GM21737 (cell line): ENCODE data around the gene GRIN2B.

ENCODE experiments used
- ATAC-seq: cut with Tn5 transposase; IDR thresholded peaks from one replicate; pipeline ENCODE4 v1.9.1; 2021; ENCODE audit warnings: mild to moderate bottlenecking, moderate library complexity; ENCODE audit not compliant: unreplicated experiment

The GRIN2B gene

DNA sequence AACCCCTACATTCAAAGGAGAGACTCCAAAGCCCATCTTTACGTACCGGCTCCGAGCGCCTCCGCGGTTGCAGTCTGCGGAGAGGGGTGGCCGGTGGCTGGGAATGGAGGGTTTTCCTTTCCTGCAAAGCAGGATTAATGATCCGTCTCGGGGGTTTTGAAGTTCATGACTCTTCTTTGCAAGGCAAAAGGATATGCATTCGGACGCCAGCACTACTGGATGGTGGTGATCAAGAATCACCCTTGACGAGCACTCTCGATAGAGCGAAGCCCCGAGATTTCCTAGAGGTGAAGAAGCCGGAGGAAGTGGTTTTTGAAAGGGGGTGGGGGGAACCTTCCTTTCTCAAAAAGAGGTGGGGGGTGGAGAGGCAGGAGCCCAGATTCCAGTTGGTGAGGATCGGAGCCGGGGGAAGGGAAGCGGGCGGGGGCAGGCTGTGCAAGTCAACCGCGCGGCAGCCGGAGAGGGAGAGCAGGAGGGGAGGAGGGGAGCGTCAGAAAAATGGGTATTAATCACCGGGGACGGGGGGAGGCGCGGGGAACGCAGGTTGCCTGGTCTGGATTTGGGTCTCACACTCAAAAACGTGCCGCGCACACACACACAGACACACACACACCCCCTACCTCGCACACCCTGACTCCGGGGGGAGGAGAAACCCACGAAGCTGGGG, at the start of gene GRIN2B:
GRIN2B (minus strand) TSS at position 307 of the 667 bp plus-strand sequence. CDS start 115,394 bp downstream, outside the sequence.
- no peak for ATAC-seq

DNA sequence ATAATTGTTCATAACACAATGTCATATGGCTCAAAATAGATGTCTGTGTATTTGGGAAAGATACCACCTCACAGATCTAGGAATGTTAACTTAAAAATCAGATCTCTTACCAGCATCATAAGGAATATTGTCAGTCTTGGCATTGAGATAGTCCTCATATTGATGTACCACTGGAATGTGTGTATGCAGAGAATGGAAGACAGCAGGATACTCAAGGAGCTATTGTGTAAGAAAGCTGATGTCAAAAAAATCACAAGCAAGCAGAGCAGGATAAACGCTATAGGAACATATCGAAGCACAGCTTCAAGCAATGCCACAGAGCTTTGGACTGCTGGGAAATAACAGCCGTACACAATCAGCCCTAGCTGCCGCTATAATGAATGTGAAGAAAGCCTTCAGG, 45.1 kb upstream of the GRIN2B start:
- ATAC-seq = no peak

DNA sequence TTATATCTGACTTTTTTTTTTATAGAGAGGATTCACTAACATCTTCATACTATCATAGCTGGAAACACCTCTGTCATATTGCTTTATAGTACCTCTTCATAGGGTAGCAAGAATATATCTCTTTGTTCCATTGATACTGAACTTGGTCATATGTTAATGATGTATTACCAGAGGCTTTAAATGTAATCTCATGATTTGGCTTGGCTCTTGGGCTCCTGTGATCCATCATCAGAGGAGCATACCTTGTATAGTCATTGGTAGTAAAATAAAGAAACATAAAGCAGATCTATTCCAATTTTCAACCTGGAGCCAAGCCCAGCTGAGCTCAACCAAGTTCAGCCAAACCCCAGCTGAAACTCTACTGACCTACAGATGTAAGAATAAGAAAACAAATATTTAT, 43.2 kb upstream of the GRIN2B start:
- ATAC-seq = no peak

DNA sequence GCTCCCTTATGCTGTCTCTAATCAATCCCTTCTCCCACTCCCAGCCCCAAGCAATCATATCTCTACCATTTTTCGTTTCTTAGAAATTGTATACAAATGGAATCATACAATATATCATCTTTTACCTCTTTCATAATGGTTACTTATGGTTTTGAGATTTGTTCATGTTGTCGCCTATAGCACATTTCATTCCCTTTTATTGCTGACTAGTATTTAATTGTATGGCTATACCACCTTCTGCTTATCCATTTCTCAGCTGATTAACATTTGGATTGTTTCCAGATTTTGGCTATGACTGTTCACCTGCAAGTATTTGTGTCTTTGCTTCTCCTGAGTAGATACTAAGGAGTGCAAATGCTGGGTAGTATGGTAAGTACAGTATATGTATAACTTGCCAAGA, 36.7 kb upstream of the GRIN2B start:
- ATAC-seq = no peak

DNA sequence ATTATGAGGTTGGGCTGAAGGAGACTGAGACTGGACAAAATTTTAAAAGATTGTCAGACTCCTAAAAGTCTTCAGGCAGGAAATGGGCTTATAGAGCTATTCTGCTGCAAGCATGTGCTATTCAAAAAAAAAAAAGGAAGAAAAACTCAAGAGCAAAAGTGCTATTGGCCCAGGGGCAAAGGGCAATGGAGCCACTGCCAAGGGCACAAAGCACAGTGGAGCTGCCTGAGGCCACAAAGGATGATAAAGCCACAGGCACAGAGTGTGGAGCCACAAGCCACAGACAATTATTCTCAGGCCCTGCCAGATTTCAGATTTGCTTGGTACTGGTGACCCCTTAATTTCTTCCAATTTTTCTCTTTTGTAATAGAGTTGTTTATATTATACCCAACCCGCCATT, 29.6 kb upstream of the GRIN2B start:
- no peak for ATAC-seq

DNA sequence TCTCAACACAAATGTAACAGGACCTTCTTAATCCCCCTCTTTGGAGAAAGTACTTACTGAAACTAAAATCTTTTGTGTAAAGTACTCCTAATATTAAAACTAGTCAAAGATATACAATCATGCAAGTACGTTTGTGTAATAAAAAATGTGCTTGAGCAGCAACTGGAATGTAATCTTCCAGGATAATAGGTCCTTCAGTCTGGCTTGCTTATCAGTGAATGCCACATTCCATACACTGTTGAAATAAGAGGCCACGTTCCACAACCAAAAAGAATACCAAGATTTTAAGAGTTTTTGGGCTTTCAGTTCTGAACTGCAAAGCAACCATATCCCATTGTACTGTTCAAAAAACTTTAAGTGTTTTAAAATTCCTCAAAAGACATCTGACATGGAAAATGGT, 26.2 kb upstream of the GRIN2B start:
- ATAC-seq = no peak

DNA sequence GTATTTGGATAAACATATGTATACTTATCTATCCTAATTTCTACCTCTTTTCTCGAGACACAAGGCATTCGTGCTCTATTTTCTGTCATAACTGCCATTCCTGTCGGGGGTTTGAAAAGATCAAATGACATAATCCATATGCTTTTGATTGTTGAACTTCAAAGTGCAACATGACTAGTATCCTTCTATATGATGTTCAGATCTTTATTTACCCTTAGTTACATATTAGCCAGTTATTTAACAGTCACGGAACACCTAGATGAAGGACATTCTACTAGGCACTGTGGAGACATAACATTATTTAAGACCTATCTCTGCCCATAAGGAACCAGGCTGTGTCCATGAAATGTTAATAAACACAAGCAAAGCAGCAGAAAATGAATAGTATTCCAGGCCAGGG, 11.2 kb upstream of the GRIN2B start:
- no peak for ATAC-seq

DNA sequence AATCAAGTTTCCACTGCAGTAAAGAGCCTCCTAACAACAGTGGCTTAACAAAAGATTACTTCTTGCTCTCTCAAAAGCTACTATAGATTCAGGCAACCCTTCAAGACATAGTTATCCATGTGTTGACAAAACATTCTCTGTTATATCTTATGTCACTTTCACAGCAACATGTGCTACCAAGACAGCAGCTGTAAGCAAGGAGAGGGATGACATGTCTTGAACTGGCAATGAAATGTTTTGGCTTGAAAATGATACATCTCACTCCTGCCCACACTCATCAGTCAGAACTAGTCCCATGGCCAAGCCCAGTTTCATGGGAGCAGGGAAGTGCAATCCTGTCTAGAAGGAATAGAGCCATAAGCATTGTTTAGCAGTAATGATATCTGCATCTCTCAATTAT, 10.7 kb upstream of the GRIN2B start:
- ATAC-seq = no peak

DNA sequence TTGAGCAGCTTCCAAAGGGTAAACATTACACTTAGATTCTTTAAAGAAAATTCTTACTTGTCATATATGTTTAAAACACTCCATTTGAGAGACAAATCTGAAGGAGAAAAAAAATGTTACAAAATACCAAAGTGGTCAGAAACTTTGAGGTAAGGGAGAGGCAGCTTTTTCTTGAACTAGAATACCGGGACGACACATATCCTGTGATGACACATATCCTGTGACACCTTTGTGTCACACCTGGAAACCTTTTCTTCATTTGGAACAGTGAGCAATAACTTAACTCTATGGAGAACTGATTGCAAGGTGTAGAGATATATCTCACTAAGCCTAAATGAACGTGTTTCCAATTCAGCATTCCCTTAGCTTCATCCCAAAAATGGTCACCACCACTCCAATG, 4.6 kb upstream of the GRIN2B start:
- no peak for ATAC-seq

DNA sequence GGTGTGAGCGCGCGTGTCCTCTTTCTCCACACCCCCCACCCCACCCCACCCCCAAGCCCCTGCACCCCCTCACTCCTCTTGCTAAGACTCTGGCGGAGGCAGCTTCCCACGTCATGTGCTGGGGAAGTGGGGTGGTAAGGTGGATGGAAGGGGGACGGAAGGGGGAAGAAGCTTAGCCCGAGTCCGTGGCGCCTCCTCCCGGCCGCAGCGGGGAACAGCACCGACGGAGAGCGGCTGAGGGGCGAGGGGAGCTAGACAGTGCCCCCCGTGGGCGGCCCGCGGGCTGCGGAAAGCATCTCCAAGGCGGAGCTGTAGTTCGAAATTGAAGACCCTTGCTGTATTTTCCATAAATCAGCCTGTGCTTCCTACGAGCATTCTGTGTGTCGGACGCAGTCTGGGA, 588 bp upstream of the GRIN2B start:
- no peak for ATAC-seq

DNA sequence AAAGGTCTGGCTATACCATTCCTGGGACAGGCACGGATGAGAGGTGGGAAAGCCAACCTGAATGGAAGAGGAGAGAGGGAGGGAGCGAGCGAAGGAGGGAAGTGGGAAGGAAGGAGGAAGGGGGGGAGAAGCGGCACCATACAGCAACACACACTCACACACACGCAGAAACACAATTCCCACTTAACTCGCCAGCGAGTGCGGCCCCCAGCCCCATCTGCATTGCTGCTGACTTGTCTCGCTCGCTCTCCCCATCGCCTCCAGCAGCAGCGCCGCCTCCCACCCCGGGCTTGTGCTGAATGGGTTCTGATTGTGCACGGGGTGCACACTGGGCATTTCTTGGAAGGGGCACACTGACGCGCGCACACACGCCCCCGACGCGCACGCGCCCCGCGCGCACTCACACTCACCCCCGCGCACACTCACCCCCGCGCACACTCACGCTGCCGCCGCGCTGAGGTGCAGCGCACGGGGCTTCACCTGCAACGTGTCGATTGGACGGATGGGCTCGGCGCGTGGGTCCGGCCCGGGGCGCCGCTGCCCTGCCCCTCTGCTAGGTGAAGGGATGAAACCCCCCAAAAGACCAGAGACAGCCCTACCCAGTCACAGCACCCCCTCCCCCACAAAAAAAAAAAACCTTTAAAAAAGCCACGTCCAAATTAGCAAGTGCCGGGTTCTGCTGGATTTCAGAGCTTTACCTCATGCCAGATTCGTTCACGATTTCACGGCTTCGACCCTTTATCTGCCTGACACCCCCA, 685 bp downstream of the GRIN2B start:
- no peak for ATAC-seq

DNA sequence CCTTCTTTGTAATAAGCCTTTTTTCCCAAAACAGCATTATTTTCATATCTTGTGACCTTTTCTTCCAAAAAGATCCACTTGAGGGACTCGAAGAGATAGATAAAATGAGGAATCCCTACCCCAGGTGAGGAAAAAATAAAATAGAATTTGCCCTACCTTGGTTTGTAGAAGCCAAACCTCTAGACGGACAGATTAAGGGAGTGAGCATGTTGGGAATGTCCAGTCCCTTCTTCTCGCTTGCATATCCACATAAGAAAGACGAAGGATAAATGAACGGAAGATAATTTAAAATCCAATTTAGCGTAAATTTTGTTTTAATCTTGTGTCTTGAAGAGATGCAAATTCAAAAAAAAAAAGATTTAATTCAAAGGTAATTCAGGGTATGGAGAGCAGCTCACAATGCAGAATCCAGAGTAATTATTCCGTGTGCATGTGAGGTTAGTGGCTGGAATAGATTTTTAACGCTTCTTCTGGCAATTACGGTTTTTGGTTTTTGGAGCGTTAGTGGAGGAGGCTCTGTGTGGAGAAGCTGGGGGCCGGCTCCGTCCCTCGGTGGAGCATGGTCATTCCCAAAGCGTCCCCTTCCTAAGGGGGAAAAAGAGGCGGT, 1.5 kb downstream of the GRIN2B start:
- ATAC-seq = no peak

DNA sequence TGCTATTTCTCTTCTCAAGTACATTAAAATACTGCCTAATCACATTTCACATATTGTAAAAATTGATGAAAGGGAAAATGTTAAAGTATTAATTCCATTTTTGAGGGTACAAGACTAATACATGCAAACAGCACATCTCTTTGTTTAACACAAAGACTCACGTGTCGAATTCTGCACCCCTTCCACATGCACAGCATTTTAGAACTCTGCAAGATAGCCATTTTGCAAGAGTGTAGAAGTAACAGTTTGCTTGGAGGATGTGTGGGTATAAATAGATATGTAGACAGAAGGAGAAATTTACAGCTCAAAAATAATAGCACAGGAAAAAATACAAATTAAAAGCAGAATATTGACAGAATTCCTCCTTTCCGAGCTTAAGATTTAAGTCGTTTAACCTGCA, 2.5 kb downstream of the GRIN2B start:
- ATAC-seq = no peak

DNA sequence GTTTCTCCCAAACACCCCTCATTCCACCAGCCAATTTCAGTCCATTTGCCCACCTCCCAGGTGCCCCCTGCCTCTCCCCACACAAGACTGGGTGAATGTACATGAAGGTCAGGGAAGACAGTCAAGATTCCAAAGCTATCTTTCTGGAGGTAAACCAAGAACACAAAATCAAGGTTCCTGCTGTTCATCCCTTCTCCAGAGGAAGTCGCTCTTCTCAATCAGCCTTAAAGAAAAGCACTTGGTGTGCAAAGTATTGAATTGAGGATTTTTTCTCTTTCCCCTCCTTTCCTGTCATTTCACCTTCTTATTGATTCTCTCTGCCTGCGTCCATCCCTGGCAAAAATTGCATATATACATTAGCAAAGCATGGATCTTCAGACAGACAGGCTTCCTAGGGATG, 4.5 kb downstream of the GRIN2B start:
- no peak for ATAC-seq

DNA sequence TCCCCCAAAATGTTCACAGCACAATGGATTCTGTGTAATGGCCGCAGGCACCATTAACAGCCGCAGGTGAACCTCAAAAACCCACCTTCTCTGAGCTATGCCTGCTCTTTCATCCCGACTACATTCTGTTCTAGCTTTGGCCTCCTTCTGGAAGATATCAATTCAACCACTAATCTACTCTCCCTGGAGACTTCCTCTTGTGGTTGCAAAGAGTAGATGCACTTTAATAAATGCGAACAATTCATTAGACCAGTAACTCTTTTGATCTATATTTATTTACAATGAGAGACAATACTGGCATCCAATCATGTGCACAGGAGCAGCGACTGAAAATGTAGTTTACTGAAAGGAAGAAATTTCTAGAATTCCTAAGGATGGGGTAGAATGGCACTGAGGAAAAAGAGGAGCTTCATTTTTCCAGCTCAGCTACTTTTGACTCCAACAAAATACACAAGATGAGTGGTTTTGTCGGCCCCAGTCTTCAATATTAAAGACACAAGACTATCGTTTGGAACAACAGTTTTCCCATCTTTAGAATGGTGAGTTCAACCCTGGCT, 5.3 kb downstream of the GRIN2B start:
- no peak for ATAC-seq

DNA sequence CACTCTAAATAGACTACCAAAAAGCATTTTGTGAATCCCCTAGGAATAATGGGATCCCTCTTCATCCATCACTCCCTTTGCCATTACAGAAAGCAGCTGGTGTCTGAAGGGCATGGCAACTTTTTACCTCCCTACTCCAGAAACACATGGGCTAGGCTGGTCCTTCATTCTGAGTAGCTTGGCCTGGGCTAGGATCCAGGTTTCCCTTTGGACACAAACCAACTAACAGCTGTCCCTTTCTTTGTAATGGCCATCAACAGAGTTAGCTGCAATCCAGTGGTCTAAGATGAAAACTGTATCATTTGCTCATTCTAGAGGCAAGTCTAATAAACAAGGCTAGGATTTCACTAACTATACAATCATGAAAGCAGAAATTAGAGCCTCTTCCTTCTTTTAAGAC, 7.4 kb downstream of the GRIN2B start:
- no peak for ATAC-seq

DNA sequence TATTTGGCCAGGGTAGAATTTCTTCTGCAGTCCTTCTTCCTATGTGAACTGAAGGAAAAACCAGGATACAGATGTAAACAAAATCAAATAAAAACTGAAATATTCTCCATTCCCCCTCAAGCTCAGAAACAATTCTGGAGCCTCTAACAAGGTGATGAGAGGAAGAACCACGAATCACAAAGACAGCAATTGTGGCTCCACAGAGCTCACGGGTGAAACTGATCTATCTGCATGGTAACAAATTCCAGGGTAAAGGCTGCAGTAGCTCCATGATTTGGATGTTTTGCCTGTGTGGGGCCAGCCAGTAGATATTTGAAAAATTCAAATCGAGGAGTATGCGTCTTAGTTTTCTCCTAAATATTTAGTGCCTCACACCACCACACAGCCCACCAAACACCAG, 10.6 kb downstream of the GRIN2B start:
- no peak for ATAC-seq

DNA sequence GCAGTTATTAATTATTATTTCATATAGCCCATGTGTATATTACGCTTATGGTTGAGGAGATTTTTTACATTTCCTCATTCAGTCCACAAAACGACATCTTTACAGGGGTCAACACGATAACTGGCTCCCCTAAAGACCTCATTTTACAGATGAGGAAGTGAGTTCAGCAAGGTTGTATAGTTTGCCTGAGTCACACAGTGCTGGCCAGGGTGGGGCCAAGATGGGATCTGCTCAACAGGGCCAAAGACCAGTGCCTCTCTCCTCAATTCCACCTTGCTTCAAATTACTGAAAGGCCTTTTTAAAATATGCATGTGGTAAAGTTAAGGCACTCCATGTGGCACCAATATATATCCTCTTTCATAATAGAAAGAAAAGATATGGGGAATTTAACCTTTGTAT, 13.1 kb downstream of the GRIN2B start:
- no peak for ATAC-seq

DNA sequence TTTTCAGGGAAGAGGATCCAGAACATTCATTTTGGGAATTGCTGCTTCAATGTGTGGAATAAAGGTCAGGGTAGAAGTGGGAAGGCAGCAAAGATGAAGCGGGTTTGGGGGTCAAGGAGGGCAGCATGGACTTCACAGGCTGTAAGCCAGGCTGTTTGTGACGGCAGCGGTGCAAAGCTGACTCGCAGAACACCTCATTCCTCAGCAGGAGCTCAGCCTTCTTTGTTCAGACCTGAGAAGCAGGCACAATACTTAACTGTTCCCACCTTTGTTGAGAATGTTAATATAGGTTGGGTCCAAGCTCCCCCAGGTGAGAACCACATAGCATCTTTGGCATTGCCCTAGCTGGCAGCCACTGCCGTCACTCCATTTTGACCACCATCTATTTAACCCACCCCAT, 16.7 kb downstream of the GRIN2B start:
- no peak for ATAC-seq

DNA sequence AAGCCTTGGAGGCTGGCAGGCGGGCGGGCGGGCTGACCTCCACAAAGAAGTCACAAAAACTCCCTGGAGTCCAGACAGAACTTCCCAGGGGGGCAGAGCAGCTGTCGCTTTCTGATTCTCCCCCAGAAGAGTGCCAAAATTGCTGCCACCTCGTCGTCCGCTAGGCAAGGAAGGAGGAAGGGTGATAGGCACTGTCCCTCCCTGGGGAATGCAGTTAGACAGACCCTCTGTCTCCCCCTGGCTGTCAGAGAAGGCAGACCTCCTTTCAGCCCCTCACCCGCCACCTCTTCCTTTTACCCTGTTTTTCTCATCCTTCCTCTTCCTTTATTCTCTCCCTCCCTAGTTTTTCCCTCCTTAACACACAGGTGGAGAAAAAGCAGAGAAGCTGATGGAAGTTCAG, 18.7 kb downstream of the GRIN2B start:
- no peak for ATAC-seq

DNA sequence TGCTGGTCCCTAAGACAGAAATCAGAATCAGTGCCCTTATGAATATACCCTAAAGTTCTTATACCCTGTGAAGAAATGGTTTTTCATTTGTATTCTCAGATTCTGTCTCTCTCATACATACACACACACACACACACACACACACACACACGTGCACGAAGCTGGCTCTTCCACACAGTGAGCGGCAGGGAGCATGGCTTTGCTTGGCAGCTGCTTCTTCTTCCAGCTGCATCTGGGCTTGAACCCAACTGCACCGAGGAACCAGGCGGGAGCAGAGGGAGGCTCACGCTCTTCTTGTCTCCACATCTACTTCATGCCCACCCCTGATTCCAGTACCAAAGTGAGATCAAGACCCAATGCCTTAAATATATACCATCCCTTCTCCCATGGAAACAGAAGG, 19.4 kb downstream of the GRIN2B start:
- ATAC-seq = no peak

DNA sequence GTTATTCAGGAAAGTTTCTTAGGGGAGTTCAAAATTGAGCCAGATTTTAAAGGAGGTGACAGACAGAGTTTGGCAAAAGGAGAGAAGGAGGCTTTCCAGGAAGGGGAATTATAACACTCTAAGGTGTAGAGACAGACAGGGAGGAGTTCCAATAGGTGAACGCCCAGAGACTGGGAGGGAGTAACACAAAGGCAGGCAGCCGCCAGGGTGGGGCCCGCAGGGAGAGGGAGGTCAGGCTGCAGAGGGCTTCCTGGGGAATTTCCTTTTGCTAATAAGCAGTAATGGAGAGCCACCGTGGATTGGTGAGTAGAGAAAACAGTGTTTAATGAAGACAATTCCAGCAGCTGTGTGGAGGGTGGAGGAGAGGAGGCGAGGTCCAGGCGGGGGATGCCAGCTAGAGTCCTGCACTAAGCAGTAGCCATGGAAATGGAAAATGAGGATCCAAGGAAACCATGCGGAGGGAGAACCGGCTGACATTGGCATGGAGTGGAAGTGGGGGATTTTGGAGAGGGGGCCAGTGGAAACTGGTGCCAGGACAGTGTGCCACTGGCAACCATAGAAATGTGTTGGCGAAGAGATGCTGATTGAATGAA, 22.2 kb downstream of the GRIN2B start:
- no peak for ATAC-seq
